K562 (cell line): ENCODE results near the gene BCL10. TPM values are rescaled to one million over a fixed set of nuclear protein-coding genes. Genes with fewer than 3 reads are reported as not detected.

Experiments used
- ADNP ChIP-seq: fragments of 200-800 bp; sonication (Bioruptor generic); IDR thresholded peaks from 2 replicates; pipeline ENCODE4 v1.6.1; 2016; ENCODE audit warnings: missing genetic modification characterization, missing compliant biosample characterization
- AFF4 ChIP-seq: sonication (generic); formaldehyde crosslinking; IDR thresholded peaks from 2 replicates; pipeline ENCODE4 v1.8.0; 2023; ENCODE audit warnings: mild to moderate bottlenecking, missing genetic modification reagents
- DDX20 ChIP-seq: fragments of 450-650 bp; IDR thresholded peaks from 2 replicates; pipeline ENCODE4 v1.6.1; 2016; ENCODE audit warnings: missing genetic modification characterization, low read depth, mild to moderate bottlenecking, missing compliant biosample characterization, moderate library complexity
- ELF1 ChIP-seq: fragments of 200-800 bp; sonication (Bioruptor generic); IDR thresholded peaks from 2 replicates; pipeline ENCODE4 v1.6.1; 2016; ENCODE audit warnings: missing genetic modification characterization, missing compliant biosample characterization
- JUN ChIP-seq, 2 experiments: sonication (generic) in 1 of 2; formaldehyde crosslinking in 1 of 2; IDR thresholded peaks; 2 replicates each; pipeline versions ENCODE4 v1.6.1 to v1.8.0; 2012 to 2022; ENCODE audit warnings: borderline replicate concordance in 2 of 2, mild to moderate bottlenecking in 2 of 2, improper control_type of control experiment in 1 of 2, low read depth in 1 of 2, low read length in 1 of 2, missing genetic modification reagents in 1 of 2
- MED1 ChIP-seq: sonication (generic); formaldehyde crosslinking; IDR thresholded peaks from 2 replicates; pipeline ENCODE4 v1.8.1; 2023; ENCODE audit warnings: missing genetic modification reagents, borderline replicate concordance
- SNAPC5 ChIP-seq: fragments of 250-450 bp; sonication (Bioruptor Pico); IDR thresholded peaks from 2 replicates; pipeline ENCODE4 v1.8.0; 2021; ENCODE audit warnings: moderate library complexity, mild to moderate bottlenecking, inconsistent platforms
- TCFL5 ChIP-seq: fragments of 250-450 bp; sonication (Bioruptor Pico); conservative IDR thresholded peaks from 2 replicates; pipeline ENCODE4 v1.6.1; 2021; ENCODE audit warnings: mild to moderate bottlenecking, moderate library complexity, matching md5 sums
- ZNF184 ChIP-seq: sonication (generic); formaldehyde crosslinking; IDR thresholded peaks from 2 replicates; pipeline ENCODE4 v1.5.0; 2020; ENCODE audit warnings: missing genetic modification reagents
- ZNF282 ChIP-seq: sonication (generic); formaldehyde crosslinking; IDR thresholded peaks from 2 replicates; pipeline ENCODE4 v1.8.1; 2023; ENCODE audit warnings: missing genetic modification reagents
- ZNF3 ChIP-seq: fragments of 250-450 bp; sonication (Bioruptor Pico); IDR thresholded peaks from 2 replicates; pipeline ENCODE4 v1.5.0; 2021; ENCODE audit warnings: mild to moderate bottlenecking, moderate library complexity
- ZNF518B ChIP-seq: fragments of 250-450 bp; sonication (Bioruptor Pico); IDR thresholded peaks from 2 replicates; pipeline ENCODE4 v1.5.0; 2021; ENCODE audit warnings: mild to moderate bottlenecking, moderate library complexity
- ZNF583 ChIP-seq: fragments of 250-450 bp; sonication (Bioruptor Pico); IDR thresholded peaks from 2 replicates; pipeline ENCODE4 v1.4.0; 2020
- ZSCAN32 ChIP-seq: fragments of 450-650 bp; formaldehyde crosslinking; IDR thresholded peaks from 2 replicates; pipeline ENCODE4 v1.4.0; 2020; ENCODE audit warnings: mild to moderate bottlenecking, moderate library complexity
- polyA plus RNA-seq, 8 experiments: library from polyadenylated mRNA; depleted of rRNA in 4 of 8; stranded (reverse) in 5 of 8; unstranded in 3 of 8; fragments of >200 nt; fragmentation: Nextera tagmentation in 2 of 8; fragmentation: Illumina TruSeq in 1 of 8; extraction: Ambion mirVana in 2 of 8; extraction: Trizol in 1 of 8; gene quantifications; 2 replicates each; pipeline versions ENCODE4 v1.2.1 to v1.2.3, GENCODE V29; 2011 to 2014; ENCODE audit warnings: inconsistent platforms in 1 of 8, missing spikeins in 1 of 8
- total RNA-seq, 7 experiments: library from RNA; depleted of rRNA in 6 of 7; stranded (reverse); fragments of >200 nt in 6 of 7; fragmentation: Illumina TruSeq in 2 of 7; extraction: Trizol in 2 of 7; gene quantifications; 2 replicates each; pipeline versions ENCODE4 v1.2.1 to v1.2.3, GENCODE V29; 2011 to 2021; ENCODE audit warnings: low replicate concordance in 1 of 7
- TF ChIP-seq, protein P1 (sequence below): sonication (generic); formaldehyde crosslinking; IDR thresholded peaks from 2 replicates; pipeline ENCODE4 v1.4.0; 2020; ENCODE audit warnings: mild to moderate bottlenecking, missing genetic modification reagents
- TF ChIP-seq, protein P2 (sequence below): sonication (generic); formaldehyde crosslinking; IDR thresholded peaks from 2 replicates; pipeline ENCODE4 v1.8.0; 2022; ENCODE audit warnings: missing genetic modification reagents, mild to moderate bottlenecking, borderline replicate concordance

The BCL10 gene
- total and polyA plus RNA-seq, 9 of the 15 experiments (the other 6 are each of a cell fraction or from before 2014, with no cell fraction given): 8.0 to 19.4 (median 12.3) TPM

- TF ChIP-seq AFF4: no peak
- no peak for TF ChIP-seq ZNF518B (CRISPR knock-in tag)
- no peak for TF ChIP-seq ZNF3 (CRISPR knock-in tag)
- no peak for TF ChIP-seq MED1
- no peak for TF ChIP-seq ZNF583 (CRISPR knock-in tag)
- TF ChIP-seq, protein P1, sequence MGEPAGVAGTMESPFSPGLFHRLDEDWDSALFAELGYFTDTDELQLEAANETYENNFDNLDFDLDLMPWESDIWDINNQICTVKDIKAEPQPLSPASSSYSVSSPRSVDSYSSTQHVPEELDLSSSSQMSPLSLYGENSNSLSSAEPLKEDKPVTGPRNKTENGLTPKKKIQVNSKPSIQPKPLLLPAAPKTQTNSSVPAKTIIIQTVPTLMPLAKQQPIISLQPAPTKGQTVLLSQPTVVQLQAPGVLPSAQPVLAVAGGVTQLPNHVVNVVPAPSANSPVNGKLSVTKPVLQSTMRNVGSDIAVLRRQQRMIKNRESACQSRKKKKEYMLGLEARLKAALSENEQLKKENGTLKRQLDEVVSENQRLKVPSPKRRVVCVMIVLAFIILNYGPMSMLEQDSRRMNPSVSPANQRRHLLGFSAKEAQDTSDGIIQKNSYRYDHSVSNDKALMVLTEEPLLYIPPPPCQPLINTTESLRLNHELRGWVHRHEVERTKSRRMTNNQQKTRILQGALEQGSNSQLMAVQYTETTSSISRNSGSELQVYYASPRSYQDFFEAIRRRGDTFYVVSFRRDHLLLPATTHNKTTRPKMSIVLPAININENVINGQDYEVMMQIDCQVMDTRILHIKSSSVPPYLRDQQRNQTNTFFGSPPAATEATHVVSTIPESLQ: no peak
- TF ChIP-seq, protein P2, sequence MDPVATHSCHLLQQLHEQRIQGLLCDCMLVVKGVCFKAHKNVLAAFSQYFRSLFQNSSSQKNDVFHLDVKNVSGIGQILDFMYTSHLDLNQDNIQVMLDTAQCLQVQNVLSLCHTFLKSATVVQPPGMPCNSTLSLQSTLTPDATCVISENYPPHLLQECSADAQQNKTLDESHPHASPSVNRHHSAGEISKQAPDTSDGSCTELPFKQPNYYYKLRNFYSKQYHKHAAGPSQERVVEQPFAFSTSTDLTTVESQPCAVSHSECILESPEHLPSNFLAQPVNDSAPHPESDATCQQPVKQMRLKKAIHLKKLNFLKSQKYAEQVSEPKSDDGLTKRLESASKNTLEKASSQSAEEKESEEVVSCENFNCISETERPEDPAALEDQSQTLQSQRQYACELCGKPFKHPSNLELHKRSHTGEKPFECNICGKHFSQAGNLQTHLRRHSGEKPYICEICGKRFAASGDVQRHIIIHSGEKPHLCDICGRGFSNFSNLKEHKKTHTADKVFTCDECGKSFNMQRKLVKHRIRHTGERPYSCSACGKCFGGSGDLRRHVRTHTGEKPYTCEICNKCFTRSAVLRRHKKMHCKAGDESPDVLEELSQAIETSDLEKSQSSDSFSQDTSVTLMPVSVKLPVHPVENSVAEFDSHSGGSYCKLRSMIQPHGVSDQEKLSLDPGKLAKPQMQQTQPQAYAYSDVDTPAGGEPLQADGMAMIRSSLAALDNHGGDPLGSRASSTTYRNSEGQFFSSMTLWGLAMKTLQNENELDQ (CRISPR knock-in tag): no peak
- no peak for TF ChIP-seq ZNF282
- no peak for TF ChIP-seq ZNF184 (CRISPR knock-in tag)
- no peak for TF ChIP-seq ZSCAN32 (CRISPR knock-in tag)
- peak; percentile 89 for TF ChIP-seq JUN (IDR thresholded peaks at IDR 0.05; ENCODE audit: borderline replicate concordance, low read depth, low read length)
- no peak for TF ChIP-seq JUN (CRISPR knock-in tag; IDR thresholded peaks at IDR 0.05; ENCODE audit: borderline replicate concordance)
- no peak for TF ChIP-seq SNAPC5 (CRISPR knock-in tag)
- no peak for TF ChIP-seq DDX20 (tag)
- TF ChIP-seq ELF1: peak; percentile 44; the same call in 1 of the 2 replicates
- no peak for TF ChIP-seq ADNP (tag)
- TF ChIP-seq TCFL5 (CRISPR knock-in tag): no peak
These were observed 2.5 kb upstream of the BCL10 start (continued) for GRCh38 chr1:85278853-85279314.
